HG03280 (cell line): Measurements from ENCODE around the gene HMGN1.
"Not testable (repeated sequence)": the region's sequence is repeated elsewhere in the genome, so short reads cannot be mapped to it uniquely, and the experiment has no call there.

ENCODE experiments used
- ATAC-seq: cut with Tn5 transposase; IDR thresholded peaks from one replicate; pipeline ENCODE4 v1.9.1; 2021; ENCODE audit warnings: mild to moderate bottlenecking, moderate library complexity; ENCODE audit not compliant: unreplicated experiment

HMGN1 gene

GRCh38 chr21:39348355-39349210 lies at the start of gene HMGN1:
Gene HMGN1 (minus strand): TSS chr21:39349088. CDS start chr21:39348917, 171 bp downstream.
- ATAC-seq, result peak; percentile 61

GRCh38 chr21:39397646-39398385 lies 48.9 kb upstream of the HMGN1 start:
- no peak for ATAC-seq

GRCh38 chr21:39392981-39393380 lies 44.1 kb upstream of the HMGN1 start:
- no peak for ATAC-seq

GRCh38 chr21:39390212-39390765 lies 41.4 kb upstream of the HMGN1 start:
- ATAC-seq, result no peak

GRCh38 chr21:39388811-39389155 lies 39.9 kb upstream of the HMGN1 start:
- ATAC-seq, result no peak

GRCh38 chr21:39388038-39388810 lies 39.3 kb upstream of the HMGN1 start:
- ATAC-seq, result peak; percentile 76

GRCh38 chr21:39387461-39388037 lies 38.7 kb upstream of the HMGN1 start:
- peak; percentile 47 for ATAC-seq

GRCh38 chr21:39386899-39387298 lies 38.0 kb upstream of the HMGN1 start:
- no peak for ATAC-seq

GRCh38 chr21:39386194-39386593 lies 37.3 kb upstream of the HMGN1 start:
- no peak for ATAC-seq

- ATAC-seq, result no peak
Observed at GRCh38 chr21:39385299-39386145, 36.6 kb upstream of the HMGN1 start.

GRCh38 chr21:39384674-39385298 lies 35.9 kb upstream of the HMGN1 start:
- no peak for ATAC-seq

GRCh38 chr21:39382096-39382495 lies 33.2 kb upstream of the HMGN1 start:
- not testable (repeated sequence) for ATAC-seq

- ATAC-seq, result no peak
Observed at GRCh38 chr21:39381009-39381408, 32.1 kb upstream of the HMGN1 start.

GRCh38 chr21:39379986-39380891 lies 31.4 kb upstream of the HMGN1 start:
- peak; percentile 91 for ATAC-seq

- ATAC-seq, result no peak
Observed at GRCh38 chr21:39377444-39378050, 28.7 kb upstream of the HMGN1 start.

- ATAC-seq, result no peak
Observed at GRCh38 chr21:39375446-39375845, 26.6 kb upstream of the HMGN1 start.

- no peak for ATAC-seq
Observed at GRCh38 chr21:39374046-39374445, 25.2 kb upstream of the HMGN1 start.

GRCh38 chr21:39373634-39374033 lies 24.7 kb upstream of the HMGN1 start:
- ATAC-seq, result no peak
